Calu3 (cell line): ENCODE results near the gene NOC2L. TPM values are rescaled to one million over a fixed set of nuclear protein-coding genes. Genes with fewer than 3 reads are reported as not detected.
A peak's percentile ranks its signal among the peaks of the same experiment; 100 is the strongest.

ENCODE experiments used
- BruUV-seq: library from RNA; stranded (reverse); fragments of 400-500 nt; replicated peaks from 2 replicates; lab custom pipeline; 2021; lab: Mats Ljungman, UMichigan
- CTCF ChIA-PET: fragments of 300-600 bp; sonication (Branson Sonifier 250); formaldehyde crosslinking; loops from one replicate; lab custom pipeline; 2022; ENCODE audit warnings: antibody characterized with exemption; lab: Charles Lee
- DNase-seq: peaks from one replicate; pipeline ENCODE4 v3.0.0; 2022
- H3K27ac Mint-ChIP-seq: one replicate; pipeline ENCODE4 v1.8.0; 2022; ENCODE audit warnings: mixed read lengths; ENCODE audit not compliant: unreplicated experiment
- H3K27me3 Mint-ChIP-seq: one replicate; pipeline ENCODE4 v1.8.0; 2022; ENCODE audit warnings: mixed read lengths; ENCODE audit not compliant: unreplicated experiment
- H3K36me3 Mint-ChIP-seq: one replicate; pipeline ENCODE4 v1.8.0; 2022; ENCODE audit warnings: mild to moderate bottlenecking, moderate library complexity, mixed read lengths; ENCODE audit not compliant: insufficient read depth, unreplicated experiment
- H3K4me1 Mint-ChIP-seq: one replicate; pipeline ENCODE4 v1.8.0; 2022; ENCODE audit warnings: mild to moderate bottlenecking, low read depth, mixed read lengths; ENCODE audit not compliant: unreplicated experiment
- H3K4me3 Mint-ChIP-seq: one replicate; pipeline ENCODE4 v1.8.0; 2022; ENCODE audit warnings: mild to moderate bottlenecking, low read depth, moderate library complexity, mixed read lengths; ENCODE audit not compliant: unreplicated experiment
- H3K9me3 Mint-ChIP-seq: one replicate; pipeline ENCODE4 v1.8.0; 2022; ENCODE audit warnings: low read depth, mixed read lengths; ENCODE audit not compliant: unreplicated experiment
- CTCF ChIP-seq: fragments of 200-600 bp; IDR thresholded peaks from one replicate; pipeline ENCODE4 v1.8.0; 2022; ENCODE audit warnings: antibody characterized with exemption; ENCODE audit not compliant: unreplicated experiment
- intact Hi-C: fragments of 100-400 bp; cut with micrococcal nuclease; formaldehyde crosslinking; loops from one replicate; pipeline ENCODE4 v1.10.0; 2022; ENCODE audit not compliant: unreplicated experiment
- total RNA-seq: library from RNA; stranded (reverse); gene quantifications from 2 replicates; pipeline ENCODE4 v1.2.3, GENCODE V29; 2022

NOC2L gene
- total RNA-seq, 1 experiment from 2014 or later: 98.6 TPM

- peaks cover 61% of the 10 kb centered on the region for H3K27me3 Mint-ChIP-seq
These were observed 37.8 kb downstream of the NOC2L start for GRCh38 chr1:921011-921837.

GRCh38 chr1:920521-920920 is 38.5 kb downstream of the NOC2L start:
- no peak overlapping the region for H3K27ac Mint-ChIP-seq
- intact Hi-C loops: no loop called here
- no peak for TF ChIP-seq CTCF
- H3K4me1 Mint-ChIP-seq: peaks cover 16% of the 10 kb centered on the region
- no peak overlapping the region for H3K4me3 Mint-ChIP-seq
- no TSS peak for BruUV-seq
- H3K9me3 Mint-ChIP-seq: no peaks in the 10 kb centered on the region
- DNase-seq: no peak
- CTCF ChIA-PET: interaction anchor here (1.3 kb wide), 1 partner anchor 18 kb away, joined by 3 read pairs; no protein-coding TSS in a partner anchor
- H3K27me3 Mint-ChIP-seq: peaks cover 64% of the 10 kb centered on the region
- H3K36me3 Mint-ChIP-seq: no peaks in the 10 kb centered on the region

More at GRCh38 chr1:921011-921837, 37.8 kb downstream of the NOC2L start:
- no peaks in the 10 kb centered on the region for H3K36me3 Mint-ChIP-seq
- CTCF ChIA-PET: interaction anchor here (1.3 kb wide), 1 partner anchor 17 kb away, joined by 3 read pairs; no protein-coding TSS in a partner anchor
- intact Hi-C loops: no loop called here
- no peaks in the 10 kb centered on the region for H3K9me3 Mint-ChIP-seq
- H3K4me1 Mint-ChIP-seq: peaks cover 16% of the 10 kb centered on the region
- peak; percentile 41 for TF ChIP-seq CTCF
- DNase-seq: peak; percentile 68
- BruUV-seq: no TSS peak
- H3K4me3 Mint-ChIP-seq: no peak overlapping the region
- H3K27ac Mint-ChIP-seq: peak overlapping the region; percentile 72

- intact Hi-C loops: no loop called here
- peaks cover 69% of the 10 kb centered on the region for H3K27me3 Mint-ChIP-seq
- H3K27ac Mint-ChIP-seq: no peak overlapping the region
- BruUV-seq: no TSS peak
- no peak for TF ChIP-seq CTCF
- H3K36me3 Mint-ChIP-seq: no peaks in the 10 kb centered on the region
- H3K4me3 Mint-ChIP-seq: no peak overlapping the region
- H3K4me1 Mint-ChIP-seq: peaks cover 16% of the 10 kb centered on the region
- no peaks in the 10 kb centered on the region for H3K9me3 Mint-ChIP-seq
- DNase-seq: no peak
- CTCF ChIA-PET: interaction anchor here (1.3 kb wide), 1 partner anchor 18 kb away, joined by 3 read pairs; no protein-coding TSS in a partner anchor
These were observed 39.0 kb downstream of the NOC2L start for GRCh38 chr1:920010-920409.

GRCh38 chr1:919271-919872 is 39.7 kb downstream of the NOC2L start:
- no TSS peak for BruUV-seq
- CTCF ChIA-PET: no interaction called here
- H3K27me3 Mint-ChIP-seq: peaks cover 76% of the 10 kb centered on the region
- peaks cover 16% of the 10 kb centered on the region for H3K4me1 Mint-ChIP-seq
- no peak for TF ChIP-seq CTCF
- no peaks in the 10 kb centered on the region for H3K36me3 Mint-ChIP-seq
- DNase-seq: no peak
- no peak overlapping the region for H3K4me3 Mint-ChIP-seq
- intact Hi-C loops: no loop called here
- H3K9me3 Mint-ChIP-seq: no peaks in the 10 kb centered on the region
- no peak overlapping the region for H3K27ac Mint-ChIP-seq
